Measurements from ENCODE around the gene ETFB. TPM values are rescaled to one million over a fixed set of nuclear protein-coding genes. Genes with fewer than 3 reads are reported as not detected.

Gene ETFB
- total RNA-seq, 1 experiment from 2014 or later, result 66.2 TPM

DNA sequence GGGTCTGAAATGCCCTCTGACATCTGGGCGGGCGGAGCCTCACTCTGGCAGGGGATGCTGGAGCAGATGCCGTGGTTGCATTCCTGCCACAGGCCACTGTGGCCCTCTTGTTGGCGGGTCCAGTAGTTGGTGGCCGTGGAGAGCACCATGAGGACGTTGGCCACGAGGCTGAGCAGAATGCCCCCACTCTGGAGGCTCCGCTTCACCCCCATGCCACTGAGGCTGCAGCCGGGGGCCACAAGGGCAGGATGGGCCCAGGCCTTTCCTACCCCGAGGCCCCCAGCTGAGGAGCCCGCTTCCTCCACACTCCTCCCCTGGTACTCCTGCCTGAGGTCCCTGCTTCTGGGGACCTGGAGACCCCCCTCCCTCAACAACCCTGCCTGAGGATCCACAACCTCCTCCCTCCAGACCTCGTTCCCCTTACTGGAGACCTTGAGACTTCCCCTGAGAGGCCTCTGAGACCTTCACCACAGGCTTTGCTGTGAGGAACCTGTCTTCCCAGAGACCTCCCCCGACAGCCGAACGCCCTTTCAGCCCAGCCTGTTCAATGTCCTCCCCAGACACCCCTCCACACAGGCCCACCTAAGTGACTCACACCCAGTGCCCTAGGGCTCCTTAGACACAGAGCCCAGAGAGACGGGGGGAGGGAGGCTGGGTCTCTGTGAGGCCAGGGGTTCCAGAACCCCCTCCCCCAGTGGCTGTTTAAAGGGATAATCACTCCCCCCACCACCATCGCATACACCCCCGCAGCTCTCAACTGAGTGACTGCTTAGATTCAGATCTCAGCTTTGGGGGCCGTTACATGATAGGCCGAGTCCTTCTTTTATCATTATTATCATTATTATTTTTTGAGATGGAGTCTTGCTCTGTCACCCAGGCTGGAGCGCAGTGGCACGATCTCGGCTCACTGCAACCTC is 2.4 kb upstream of the ETFB start, which contains the start of gene CLDND2:
Gene CLDND2, minus strand, starts transcription at position 638 of the 917 bp plus-strand sequence. Its CDS starts 426 bp downstream, at position 212.
- H3K27ac ChIP-seq (ENCODE audit: low read length), result peak within 1 kb of the TSS; percentile 59
- DNase-seq (ENCODE audit: low read depth, low spot score), result no peak
- H3K27me3 ChIP-seq (ENCODE audit: control insufficient read depth, insufficient read depth, low read length), result no peaks in the 10 kb centered on the region
- peaks cover 8% of the 10 kb centered on the region; the same call in 1 of the 2 replicates for H3K36me3 ChIP-seq (ENCODE audit: control insufficient read depth, insufficient read depth, low read length)
- ChIA-PET POLR2A (no interaction called here), CTCF (interaction anchor here (0.6 kb wide), 1 partner anchor 184 kb away, joined by 5 read pairs; no protein-coding TSS in a partner anchor)
- no peaks in the 10 kb centered on the region for H3K9me3 ChIP-seq (ENCODE audit: control insufficient read depth, insufficient read depth, low read depth, low read length)
- no peak for TF ChIP-seq POLR2AphosphoS5 (IDR thresholded peaks at IDR 0.05; ENCODE audit: low read depth, low read length)
- TF ChIP-seq, protein P1, sequence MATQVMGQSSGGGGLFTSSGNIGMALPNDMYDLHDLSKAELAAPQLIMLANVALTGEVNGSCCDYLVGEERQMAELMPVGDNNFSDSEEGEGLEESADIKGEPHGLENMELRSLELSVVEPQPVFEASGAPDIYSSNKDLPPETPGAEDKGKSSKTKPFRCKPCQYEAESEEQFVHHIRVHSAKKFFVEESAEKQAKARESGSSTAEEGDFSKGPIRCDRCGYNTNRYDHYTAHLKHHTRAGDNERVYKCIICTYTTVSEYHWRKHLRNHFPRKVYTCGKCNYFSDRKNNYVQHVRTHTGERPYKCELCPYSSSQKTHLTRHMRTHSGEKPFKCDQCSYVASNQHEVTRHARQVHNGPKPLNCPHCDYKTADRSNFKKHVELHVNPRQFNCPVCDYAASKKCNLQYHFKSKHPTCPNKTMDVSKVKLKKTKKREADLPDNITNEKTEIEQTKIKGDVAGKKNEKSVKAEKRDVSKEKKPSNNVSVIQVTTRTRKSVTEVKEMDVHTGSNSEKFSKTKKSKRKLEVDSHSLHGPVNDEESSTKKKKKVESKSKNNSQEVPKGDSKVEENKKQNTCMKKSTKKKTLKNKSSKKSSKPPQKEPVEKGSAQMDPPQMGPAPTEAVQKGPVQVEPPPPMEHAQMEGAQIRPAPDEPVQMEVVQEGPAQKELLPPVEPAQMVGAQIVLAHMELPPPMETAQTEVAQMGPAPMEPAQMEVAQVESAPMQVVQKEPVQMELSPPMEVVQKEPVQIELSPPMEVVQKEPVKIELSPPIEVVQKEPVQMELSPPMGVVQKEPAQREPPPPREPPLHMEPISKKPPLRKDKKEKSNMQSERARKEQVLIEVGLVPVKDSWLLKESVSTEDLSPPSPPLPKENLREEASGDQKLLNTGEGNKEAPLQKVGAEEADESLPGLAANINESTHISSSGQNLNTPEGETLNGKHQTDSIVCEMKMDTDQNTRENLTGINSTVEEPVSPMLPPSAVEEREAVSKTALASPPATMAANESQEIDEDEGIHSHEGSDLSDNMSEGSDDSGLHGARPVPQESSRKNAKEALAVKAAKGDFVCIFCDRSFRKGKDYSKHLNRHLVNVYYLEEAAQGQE (IDR thresholded peaks at IDR 0.05; ENCODE audit: insufficient read depth in 1 of 2, low read depth in 2 of 2, low read length in 1 of 2), result no peak
- TF ChIP-seq SIN3A (IDR thresholded peaks at IDR 0.05; ENCODE audit: borderline replicate concordance, insufficient read depth, low read depth, low read length), result no peak
- TF ChIP-seq, protein P2, sequence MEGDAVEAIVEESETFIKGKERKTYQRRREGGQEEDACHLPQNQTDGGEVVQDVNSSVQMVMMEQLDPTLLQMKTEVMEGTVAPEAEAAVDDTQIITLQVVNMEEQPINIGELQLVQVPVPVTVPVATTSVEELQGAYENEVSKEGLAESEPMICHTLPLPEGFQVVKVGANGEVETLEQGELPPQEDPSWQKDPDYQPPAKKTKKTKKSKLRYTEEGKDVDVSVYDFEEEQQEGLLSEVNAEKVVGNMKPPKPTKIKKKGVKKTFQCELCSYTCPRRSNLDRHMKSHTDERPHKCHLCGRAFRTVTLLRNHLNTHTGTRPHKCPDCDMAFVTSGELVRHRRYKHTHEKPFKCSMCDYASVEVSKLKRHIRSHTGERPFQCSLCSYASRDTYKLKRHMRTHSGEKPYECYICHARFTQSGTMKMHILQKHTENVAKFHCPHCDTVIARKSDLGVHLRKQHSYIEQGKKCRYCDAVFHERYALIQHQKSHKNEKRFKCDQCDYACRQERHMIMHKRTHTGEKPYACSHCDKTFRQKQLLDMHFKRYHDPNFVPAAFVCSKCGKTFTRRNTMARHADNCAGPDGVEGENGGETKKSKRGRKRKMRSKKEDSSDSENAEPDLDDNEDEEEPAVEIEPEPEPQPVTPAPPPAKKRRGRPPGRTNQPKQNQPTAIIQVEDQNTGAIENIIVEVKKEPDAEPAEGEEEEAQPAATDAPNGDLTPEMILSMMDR (IDR thresholded peaks at IDR 0.05), result no peak
- no peak for TF ChIP-seq TCF7L2 (IDR thresholded peaks at IDR 0.05; ENCODE audit: low read depth, low read length)
- in situ Hi-C loops (cut with HindIII; ENCODE audit: low pct_unique_long_range_greater_than_20kb, low sequenced_read_pairs), result no loop called here
- H3K4me3 ChIP-seq (ENCODE audit: low read depth in 2 of 2, low read length in 2 of 2), result peak within 1 kb of the TSS; percentile 62 to 77
- no TSS peak for BruUV-seq (replicated peaks)
- H3K4me1 ChIP-seq (ENCODE audit: control insufficient read depth, insufficient read depth, low read length), result peaks cover 13% of the 10 kb centered on the region
- no peak for ATAC-seq
- intact Hi-C loops (cut with micrococcal nuclease; ENCODE audit: unreplicated experiment), result no loop called here

DNA sequence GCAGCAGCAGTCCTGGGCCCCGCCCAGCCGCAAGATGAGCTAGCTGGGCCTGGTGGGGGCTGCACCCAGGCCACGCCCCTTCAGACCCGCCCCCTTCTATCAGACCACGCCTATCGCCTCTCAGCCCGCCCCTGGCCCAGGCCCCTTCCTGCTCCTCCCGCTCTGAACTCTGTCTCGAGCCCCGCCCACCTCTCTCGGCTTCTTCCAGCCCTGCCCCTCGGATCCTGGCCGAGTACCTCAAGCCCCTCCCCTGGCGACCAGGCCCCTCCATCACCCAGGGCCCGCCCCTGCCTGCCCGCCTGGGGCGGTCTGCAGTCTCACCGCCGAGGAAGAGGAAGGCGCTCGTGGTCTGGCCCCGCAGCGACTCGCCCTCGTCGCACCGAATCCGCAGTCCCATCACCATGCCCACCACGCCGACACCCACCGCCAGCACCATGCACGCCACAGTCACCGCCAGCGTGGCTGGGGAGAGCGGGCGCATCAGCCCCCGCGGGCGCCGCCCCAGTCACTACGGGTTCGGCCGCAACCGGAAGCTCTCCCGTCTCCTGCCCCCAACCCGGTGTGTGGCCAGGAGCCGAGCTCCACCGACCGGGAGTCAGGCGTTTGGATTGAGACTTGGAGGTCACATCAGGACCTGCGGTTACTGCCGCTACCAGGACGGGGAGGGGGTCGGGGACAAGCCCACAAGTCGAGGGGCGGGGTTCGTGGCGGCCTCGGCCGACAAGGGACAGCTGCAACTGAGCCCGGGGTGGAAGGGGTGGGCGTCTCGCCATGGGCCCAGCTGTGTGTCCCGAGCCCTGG is 1.6 kb upstream of the ETFB start:
- in situ Hi-C loops (cut with HindIII; ENCODE audit: low pct_unique_long_range_greater_than_20kb, low sequenced_read_pairs), result no loop called here
- H3K9me3 ChIP-seq (ENCODE audit: control insufficient read depth, insufficient read depth, low read depth, low read length), result no peaks in the 10 kb centered on the region
- ChIA-PET POLR2A (no interaction called here), CTCF (interaction anchor here (0.6 kb wide), 1 partner anchor 185 kb away, joined by 5 read pairs; no protein-coding TSS in a partner anchor)
- peaks cover 13% of the 10 kb centered on the region for H3K4me1 ChIP-seq (ENCODE audit: control insufficient read depth, insufficient read depth, low read length)
- peak overlapping the region; percentile 89 for H3K27ac ChIP-seq (ENCODE audit: low read length)
- ATAC-seq (peak; percentile 87), DNase-seq (ENCODE audit: low read depth, low spot score) (peak; percentile 63)
- peaks cover 8% of the 10 kb centered on the region; the same call in 1 of the 2 replicates for H3K36me3 ChIP-seq (ENCODE audit: control insufficient read depth, insufficient read depth, low read length)
- no peaks in the 10 kb centered on the region for H3K27me3 ChIP-seq (ENCODE audit: control insufficient read depth, insufficient read depth, low read length)
- TF ChIP-seq SIN3A (IDR thresholded peaks at IDR 0.05; ENCODE audit: borderline replicate concordance, insufficient read depth, low read depth, low read length) (no peak), POLR2AphosphoS5 (IDR thresholded peaks at IDR 0.05; ENCODE audit: low read depth, low read length) (peak; percentile 58; the same call in 1 of the 2 replicates), TCF7L2 (IDR thresholded peaks at IDR 0.05; ENCODE audit: low read depth, low read length) (no peak)
- TF ChIP-seq, protein P1 (IDR thresholded peaks at IDR 0.05; ENCODE audit: insufficient read depth in 1 of 2, low read depth in 2 of 2, low read length in 1 of 2), result no peak
- TF ChIP-seq, protein P2 (IDR thresholded peaks at IDR 0.05), result no peak
- no TSS peak for BruUV-seq (replicated peaks)
- H3K4me3 ChIP-seq (ENCODE audit: low read depth in 2 of 2, low read length in 2 of 2), result peak overlapping the region; percentile 77 to 81
- intact Hi-C loops (cut with micrococcal nuclease; ENCODE audit: unreplicated experiment), result no loop called here

Measured in Panc1 (cell line).